GM23338 (cell line): ENCODE data around the gene ARMC9. TPM values are rescaled to one million over a fixed set of nuclear protein-coding genes. Genes with fewer than 3 reads are reported as not detected.

Source experiments
- ATAC-seq: fragments of 200-7000 bp; cut with Tn5 transposase; 3 replicates; pipeline ENCODE4 v1.9.1; 2020
- DNase-seq: peaks from one replicate; pipeline ENCODE4 v3.0.0-alpha.2; 2015; ENCODE audit warnings: low spot score
- H2AFZ ChIP-seq: fragments of 200-600 bp; sonication (generic); 2 replicates; pipeline ENCODE4 v1.8.0; 2016; ENCODE audit warnings: antibody characterized with exemption, mild to moderate bottlenecking, moderate library complexity
- H3F3A ChIP-seq: fragments of 200-600 bp; sonication (generic); replicated peaks from 2 replicates; pipeline ENCODE4 v1.8.0; 2017; ENCODE audit warnings: antibody characterized with exemption, mixed run types, low read depth
- H3K27ac ChIP-seq: fragments of 200-600 bp; sonication (generic); 2 replicates; pipeline ENCODE4 v1.6.1; 2016; ENCODE audit warnings: low read depth
- H3K27me3 ChIP-seq: fragments of 200-600 bp; sonication (generic); 2 replicates; pipeline ENCODE4 v1.8.0; 2016; ENCODE audit warnings: mild to moderate bottlenecking, mixed run types, moderate library complexity; ENCODE audit not compliant: insufficient read depth
- H3K36me3 ChIP-seq: fragments of 200-600 bp; sonication (generic); 2 replicates; pipeline ENCODE4 v1.8.0; 2016; ENCODE audit warnings: mild to moderate bottlenecking; ENCODE audit not compliant: insufficient read depth
- H3K4me1 ChIP-seq: fragments of 200-600 bp; sonication (generic); 2 replicates; pipeline ENCODE4 v1.8.0; 2016; ENCODE audit warnings: mild to moderate bottlenecking, moderate library complexity; ENCODE audit not compliant: insufficient read depth
- H3K4me2 ChIP-seq: fragments of 200-600 bp; sonication (generic); 2 replicates; pipeline ENCODE4 v1.7.1; 2017; ENCODE audit warnings: mixed run types
- H3K4me3 ChIP-seq: fragments of 200-600 bp; sonication (generic); 2 replicates; pipeline ENCODE4 v1.6.1; 2016; ENCODE audit warnings: mixed run types
- H3K79me2 ChIP-seq: fragments of 200-600 bp; sonication (generic); replicated peaks from 2 replicates; pipeline ENCODE4 v1.8.0; 2017; ENCODE audit warnings: mild to moderate bottlenecking; ENCODE audit not compliant: insufficient read depth
- H3K9me2 ChIP-seq: fragments of 200-600 bp; sonication (generic); 2 replicates; pipeline ENCODE4 v1.8.0; 2017; ENCODE audit not compliant: insufficient read depth
- H4K20me1 ChIP-seq: fragments of 200-600 bp; sonication (generic); replicated peaks from 2 replicates; pipeline ENCODE4 v1.8.0; 2017; ENCODE audit warnings: mild to moderate bottlenecking; ENCODE audit not compliant: insufficient read depth
- H3K27ac Mint-ChIP-seq: 2 replicates; pipeline ENCODE4 v1.8.0; 2020; ENCODE audit warnings: inconsistent platforms, mild to moderate bottlenecking, moderate library complexity, mixed read lengths
- H3K27me3 Mint-ChIP-seq: 3 replicates; pipeline ENCODE4 v1.8.0; 2022; ENCODE audit warnings: low read depth, mild to moderate bottlenecking, moderate library complexity, mixed read lengths, inconsistent platforms; ENCODE audit not compliant: insufficient read depth, poor library complexity
- H3K36me3 Mint-ChIP-seq: 3 replicates; pipeline ENCODE4 v1.8.0; 2021; ENCODE audit warnings: low read depth, mild to moderate bottlenecking, inconsistent platforms, moderate library complexity, mixed read lengths
- H3K4me1 Mint-ChIP-seq: 3 replicates; pipeline ENCODE4 v1.8.0; 2020; ENCODE audit warnings: mild to moderate bottlenecking, inconsistent platforms, mixed read lengths
- H3K4me3 Mint-ChIP-seq: 3 replicates; pipeline ENCODE4 v1.8.0; 2021; ENCODE audit warnings: moderate library complexity, mild to moderate bottlenecking, inconsistent platforms, mixed read lengths
- H3K9me3 Mint-ChIP-seq: 3 replicates; pipeline ENCODE4 v1.8.0; 2020; ENCODE audit warnings: moderate library complexity, mild to moderate bottlenecking, inconsistent platforms, mixed read lengths
- EZH2 ChIP-seq: fragments of 200-600 bp; sonication (generic); IDR thresholded peaks from one replicate; pipeline ENCODE4 v1.8.0; 2017; ENCODE audit warnings: antibody characterized with exemption, mild to moderate bottlenecking, low read depth; ENCODE audit not compliant: unreplicated experiment
- EZH2phosphoT487 ChIP-seq: fragments of 200-600 bp; sonication (generic); IDR thresholded peaks from one replicate; pipeline ENCODE4 v1.8.1; 2018; ENCODE audit warnings: antibody characterized with exemption; ENCODE audit not compliant: unreplicated experiment
- JUNB ChIP-seq: IDR thresholded peaks from one replicate; pipeline ENCODE4 v1.6.1; 2016; ENCODE audit warnings: antibody characterized with exemption; ENCODE audit not compliant: unreplicated experiment
- NANOG ChIP-seq: IDR thresholded peaks from 2 replicates; pipeline ENCODE4 v1.6.1; 2016; ENCODE audit warnings: antibody characterized with exemption, borderline replicate concordance
- POLR2AphosphoS5 ChIP-seq: IDR thresholded peaks from 2 replicates; pipeline ENCODE4 v1.6.1; 2016; ENCODE audit warnings: antibody characterized with exemption, low read depth
- REST ChIP-seq: IDR thresholded peaks from one replicate; pipeline ENCODE4 v1.6.1; 2018; ENCODE audit warnings: antibody characterized with exemption; ENCODE audit not compliant: unreplicated experiment
- STAT1 ChIP-seq: IDR thresholded peaks from one replicate; pipeline ENCODE4 v1.6.1; 2016; ENCODE audit warnings: antibody characterized with exemption; ENCODE audit not compliant: unreplicated experiment
- ZNF114 ChIP-seq: fragments of 250-450 bp; sonication (Bioruptor Pico); IDR thresholded peaks from 2 replicates; pipeline ENCODE4 v1.5.0; 2020; ENCODE audit warnings: mild to moderate bottlenecking, moderate library complexity
- ZNF331 ChIP-seq: fragments of 250-450 bp; sonication (Bioruptor Pico); IDR thresholded peaks from 2 replicates; pipeline ENCODE4 v1.5.0; 2020; ENCODE audit warnings: low read depth, mild to moderate bottlenecking, moderate library complexity
- polyA plus RNA-seq: library from polyadenylated mRNA; unstranded; fragments of >200 nt; fragmentation: Nextera tagmentation; extraction: Ambion mirVana; gene quantifications from 2 replicates; pipeline ENCODE4 v1.2.1, GENCODE V29; 2016
- total RNA-seq: library from RNA; depleted of rRNA; stranded (reverse); fragments of >200 nt; shearing (Covaris generic); gene quantifications from 2 replicates; pipeline ENCODE4 v1.2.3, GENCODE V29; 2014
- TF ChIP-seq, protein P1 (sequence below): fragments of 250-450 bp; sonication (Bioruptor Pico); IDR thresholded peaks from 2 replicates; pipeline ENCODE4 v1.5.0; 2020; ENCODE audit warnings: mild to moderate bottlenecking, moderate library complexity
- TF ChIP-seq, protein P2 (sequence below), 2 experiments: fragments of 200-600 bp in 1 of 2; sonication (generic) in 1 of 2; conservative IDR thresholded peaks; 2 replicates each; pipeline versions ENCODE4 v1.5.1 to v1.6.1; 2016 to 2017; ENCODE audit warnings: antibody characterized with exemption in 2 of 2, low read depth in 2 of 2, mild to moderate bottlenecking in 2 of 2, moderate library complexity in 1 of 2
- TF ChIP-seq, protein P3 (sequence below): IDR thresholded peaks from 2 replicates; pipeline ENCODE4 v1.6.1; 2016; ENCODE audit warnings: antibody characterized with exemption

Gene ARMC9
- total and polyA plus RNA-seq, 2 experiments from 2014 or later = 29.2 to 56.0 TPM

- TF ChIP-seq, protein P1, sequence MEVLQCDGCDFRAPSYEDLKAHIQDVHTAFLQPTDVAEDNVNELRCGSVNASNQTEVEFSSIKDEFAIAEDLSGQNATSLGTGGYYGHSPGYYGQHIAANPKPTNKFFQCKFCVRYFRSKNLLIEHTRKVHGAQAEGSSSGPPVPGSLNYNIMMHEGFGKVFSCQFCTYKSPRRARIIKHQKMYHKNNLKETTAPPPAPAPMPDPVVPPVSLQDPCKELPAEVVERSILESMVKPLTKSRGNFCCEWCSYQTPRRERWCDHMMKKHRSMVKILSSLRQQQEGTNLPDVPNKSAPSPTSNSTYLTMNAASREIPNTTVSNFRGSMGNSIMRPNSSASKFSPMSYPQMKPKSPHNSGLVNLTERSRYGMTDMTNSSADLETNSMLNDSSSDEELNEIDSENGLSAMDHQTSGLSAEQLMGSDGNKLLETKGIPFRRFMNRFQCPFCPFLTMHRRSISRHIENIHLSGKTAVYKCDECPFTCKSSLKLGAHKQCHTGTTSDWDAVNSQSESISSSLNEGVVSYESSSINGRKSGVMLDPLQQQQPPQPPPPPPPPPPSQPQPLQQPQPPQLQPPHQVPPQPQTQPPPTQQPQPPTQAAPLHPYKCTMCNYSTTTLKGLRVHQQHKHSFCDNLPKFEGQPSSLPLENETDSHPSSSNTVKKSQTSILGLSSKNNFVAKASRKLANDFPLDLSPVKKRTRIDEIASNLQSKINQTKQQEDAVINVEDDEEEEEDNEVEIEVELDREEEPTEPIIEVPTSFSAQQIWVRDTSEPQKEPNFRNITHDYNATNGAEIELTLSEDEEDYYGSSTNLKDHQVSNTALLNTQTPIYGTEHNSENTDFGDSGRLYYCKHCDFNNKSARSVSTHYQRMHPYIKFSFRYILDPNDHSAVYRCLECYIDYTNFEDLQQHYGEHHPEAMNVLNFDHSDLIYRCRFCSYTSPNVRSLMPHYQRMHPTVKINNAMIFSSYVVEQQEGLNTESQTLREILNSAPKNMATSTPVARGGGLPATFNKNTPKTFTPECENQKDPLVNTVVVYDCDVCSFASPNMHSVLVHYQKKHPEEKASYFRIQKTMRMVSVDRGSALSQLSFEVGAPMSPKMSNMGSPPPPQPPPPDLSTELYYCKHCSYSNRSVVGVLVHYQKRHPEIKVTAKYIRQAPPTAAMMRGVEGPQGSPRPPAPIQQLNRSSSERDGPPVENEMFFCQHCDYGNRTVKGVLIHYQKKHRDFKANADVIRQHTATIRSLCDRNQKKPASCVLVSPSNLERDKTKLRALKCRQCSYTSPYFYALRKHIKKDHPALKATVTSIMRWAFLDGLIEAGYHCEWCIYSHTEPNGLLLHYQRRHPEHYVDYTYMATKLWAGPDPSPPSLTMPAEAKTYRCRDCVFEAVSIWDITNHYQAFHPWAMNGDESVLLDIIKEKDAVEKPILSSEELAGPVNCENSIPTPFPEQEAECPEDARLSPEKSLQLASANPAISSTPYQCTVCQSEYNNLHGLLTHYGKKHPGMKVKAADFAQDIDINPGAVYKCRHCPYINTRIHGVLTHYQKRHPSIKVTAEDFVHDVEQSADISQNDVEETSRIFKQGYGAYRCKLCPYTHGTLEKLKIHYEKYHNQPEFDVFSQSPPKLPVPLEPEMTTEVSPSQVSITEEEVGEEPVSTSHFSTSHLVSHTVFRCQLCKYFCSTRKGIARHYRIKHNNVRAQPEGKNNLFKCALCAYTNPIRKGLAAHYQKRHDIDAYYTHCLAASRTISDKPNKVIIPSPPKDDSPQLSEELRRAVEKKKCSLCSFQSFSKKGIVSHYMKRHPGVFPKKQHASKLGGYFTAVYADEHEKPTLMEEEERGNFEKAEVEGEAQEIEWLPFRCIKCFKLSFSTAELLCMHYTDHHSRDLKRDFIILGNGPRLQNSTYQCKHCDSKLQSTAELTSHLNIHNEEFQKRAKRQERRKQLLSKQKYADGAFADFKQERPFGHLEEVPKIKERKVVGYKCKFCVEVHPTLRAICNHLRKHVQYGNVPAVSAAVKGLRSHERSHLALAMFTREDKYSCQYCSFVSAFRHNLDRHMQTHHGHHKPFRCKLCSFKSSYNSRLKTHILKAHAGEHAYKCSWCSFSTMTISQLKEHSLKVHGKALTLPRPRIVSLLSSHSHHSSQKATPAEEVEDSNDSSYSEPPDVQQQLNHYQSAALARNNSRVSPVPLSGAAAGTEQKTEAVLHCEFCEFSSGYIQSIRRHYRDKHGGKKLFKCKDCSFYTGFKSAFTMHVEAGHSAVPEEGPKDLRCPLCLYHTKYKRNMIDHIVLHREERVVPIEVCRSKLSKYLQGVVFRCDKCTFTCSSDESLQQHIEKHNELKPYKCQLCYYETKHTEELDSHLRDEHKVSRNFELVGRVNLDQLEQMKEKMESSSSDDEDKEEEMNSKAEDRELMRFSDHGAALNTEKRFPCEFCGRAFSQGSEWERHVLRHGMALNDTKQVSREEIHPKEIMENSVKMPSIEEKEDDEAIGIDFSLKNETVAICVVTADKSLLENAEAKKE (CRISPR knock-in tag) = no peak
- TF ChIP-seq EZH2phosphoT487 = no peak
- TF ChIP-seq JUNB = no peak
Measured at GRCh38 chr2:231159306-231159705, 39.1 kb upstream of the ARMC9 start (continued).

GRCh38 chr2:231160701-231161100, 37.7 kb upstream of the ARMC9 start:
- H3K27me3 Mint-ChIP-seq = no peaks in the 10 kb centered on the region
- H3K4me3 ChIP-seq = no peak overlapping the region
- H3K9me2 ChIP-seq = no peaks in the 10 kb centered on the region
- peaks cover 2% of the 10 kb centered on the region; the same call in 1 of the 2 replicates for H3K36me3 ChIP-seq
- peaks cover 20% of the 10 kb centered on the region; the same call in 2 of the 3 replicates for H3K4me1 Mint-ChIP-seq
- no peak overlapping the region for H3K4me3 Mint-ChIP-seq
- no peaks in the 10 kb centered on the region for H3K27me3 ChIP-seq
- H3K4me1 ChIP-seq = peaks cover 35% of the 10 kb centered on the region
- no peak for DNase-seq
- no peaks in the 10 kb centered on the region for H4K20me1 ChIP-seq
- TF ChIP-seq REST (no peak), EZH2 (no peak), NANOG (no peak), STAT1 (no peak), ZNF114 (no peak), JUNB (no peak), EZH2phosphoT487 (no peak), ZNF331 (CRISPR knock-in tag) (no peak), POLR2AphosphoS5 (no peak)
- TF ChIP-seq, protein P2, sequence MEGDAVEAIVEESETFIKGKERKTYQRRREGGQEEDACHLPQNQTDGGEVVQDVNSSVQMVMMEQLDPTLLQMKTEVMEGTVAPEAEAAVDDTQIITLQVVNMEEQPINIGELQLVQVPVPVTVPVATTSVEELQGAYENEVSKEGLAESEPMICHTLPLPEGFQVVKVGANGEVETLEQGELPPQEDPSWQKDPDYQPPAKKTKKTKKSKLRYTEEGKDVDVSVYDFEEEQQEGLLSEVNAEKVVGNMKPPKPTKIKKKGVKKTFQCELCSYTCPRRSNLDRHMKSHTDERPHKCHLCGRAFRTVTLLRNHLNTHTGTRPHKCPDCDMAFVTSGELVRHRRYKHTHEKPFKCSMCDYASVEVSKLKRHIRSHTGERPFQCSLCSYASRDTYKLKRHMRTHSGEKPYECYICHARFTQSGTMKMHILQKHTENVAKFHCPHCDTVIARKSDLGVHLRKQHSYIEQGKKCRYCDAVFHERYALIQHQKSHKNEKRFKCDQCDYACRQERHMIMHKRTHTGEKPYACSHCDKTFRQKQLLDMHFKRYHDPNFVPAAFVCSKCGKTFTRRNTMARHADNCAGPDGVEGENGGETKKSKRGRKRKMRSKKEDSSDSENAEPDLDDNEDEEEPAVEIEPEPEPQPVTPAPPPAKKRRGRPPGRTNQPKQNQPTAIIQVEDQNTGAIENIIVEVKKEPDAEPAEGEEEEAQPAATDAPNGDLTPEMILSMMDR (conservative IDR thresholded peaks at IDR 0.05; ENCODE audit: low read depth in 2 of 2) = no peak
- TF ChIP-seq, protein P3, sequence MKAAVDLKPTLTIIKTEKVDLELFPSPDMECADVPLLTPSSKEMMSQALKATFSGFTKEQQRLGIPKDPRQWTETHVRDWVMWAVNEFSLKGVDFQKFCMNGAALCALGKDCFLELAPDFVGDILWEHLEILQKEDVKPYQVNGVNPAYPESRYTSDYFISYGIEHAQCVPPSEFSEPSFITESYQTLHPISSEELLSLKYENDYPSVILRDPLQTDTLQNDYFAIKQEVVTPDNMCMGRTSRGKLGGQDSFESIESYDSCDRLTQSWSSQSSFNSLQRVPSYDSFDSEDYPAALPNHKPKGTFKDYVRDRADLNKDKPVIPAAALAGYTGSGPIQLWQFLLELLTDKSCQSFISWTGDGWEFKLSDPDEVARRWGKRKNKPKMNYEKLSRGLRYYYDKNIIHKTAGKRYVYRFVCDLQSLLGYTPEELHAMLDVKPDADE = no peak
- no peaks in the 10 kb centered on the region for H3K9me3 Mint-ChIP-seq
- H2AFZ ChIP-seq = no peak overlapping the region
- ATAC-seq = no peak
- H3K27ac Mint-ChIP-seq = no peak overlapping the region
- no peaks in the 10 kb centered on the region; the same call in 1 of the 2 replicates for H3F3A ChIP-seq
- no peak overlapping the region for H3K4me2 ChIP-seq
- no peaks in the 10 kb centered on the region for H3K79me2 ChIP-seq
- H3K36me3 Mint-ChIP-seq = peaks cover 24% of the 10 kb centered on the region; the same call in 2 of the 3 replicates
- peak overlapping the region; percentile 27 for H3K27ac ChIP-seq
